ENCODE data around the gene TSHR.
A peak's percentile ranks its signal among the peaks of the same experiment; 100 is the strongest.
"Not testable (repeated sequence)": the region's sequence is repeated elsewhere in the genome, so short reads cannot be mapped to it uniquely, and the experiment has no call there.

TSHR gene

DNA sequence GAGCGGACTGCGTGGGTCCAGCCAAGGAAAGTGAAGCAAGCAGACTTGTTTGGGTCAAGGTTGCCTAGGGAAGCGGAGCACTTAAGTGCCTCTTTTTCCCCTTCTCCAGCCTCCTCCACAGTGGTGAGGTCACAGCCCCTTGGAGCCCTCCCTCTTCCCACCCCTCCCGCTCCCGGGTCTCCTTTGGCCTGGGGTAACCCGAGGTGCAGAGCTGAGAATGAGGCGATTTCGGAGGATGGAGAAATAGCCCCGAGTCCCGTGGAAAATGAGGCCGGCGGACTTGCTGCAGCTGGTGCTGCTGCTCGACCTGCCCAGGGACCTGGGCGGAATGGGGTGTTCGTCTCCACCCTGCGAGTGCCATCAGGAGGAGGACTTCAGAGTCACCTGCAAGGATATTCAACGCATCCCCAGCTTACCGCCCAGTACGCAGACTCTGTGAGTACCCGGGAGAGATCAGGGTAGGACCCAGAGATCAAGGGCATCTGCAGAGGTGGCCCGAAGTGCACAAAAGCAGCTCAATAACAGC lies at the start of gene TSHR:
Gene TSHR, plus strand, starts transcription at position 206 of the 526 bp plus-strand sequence. Its CDS starts 60 bp downstream, at position 266.
- DNase-seq: no peak

DNA sequence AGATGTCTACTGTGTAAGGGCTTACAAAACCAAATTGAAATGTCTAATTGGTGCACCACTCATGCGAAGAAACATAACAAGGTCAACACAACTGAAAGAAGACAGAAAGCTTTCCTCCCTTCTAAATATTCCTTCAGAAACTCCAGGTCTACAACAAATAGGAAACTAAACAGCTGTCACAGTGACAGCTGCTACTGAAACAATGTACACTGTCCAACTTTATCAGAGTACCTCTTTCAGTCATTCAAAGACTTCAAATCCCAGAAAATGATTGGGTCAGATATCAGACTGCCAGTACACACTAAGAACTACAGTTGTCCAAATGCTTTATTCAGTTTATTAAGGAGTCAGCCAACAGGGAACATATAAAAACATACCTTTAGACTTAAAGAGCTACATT lies 49.1 kb upstream of the TSHR start:
- no peak for DNase-seq

DNA sequence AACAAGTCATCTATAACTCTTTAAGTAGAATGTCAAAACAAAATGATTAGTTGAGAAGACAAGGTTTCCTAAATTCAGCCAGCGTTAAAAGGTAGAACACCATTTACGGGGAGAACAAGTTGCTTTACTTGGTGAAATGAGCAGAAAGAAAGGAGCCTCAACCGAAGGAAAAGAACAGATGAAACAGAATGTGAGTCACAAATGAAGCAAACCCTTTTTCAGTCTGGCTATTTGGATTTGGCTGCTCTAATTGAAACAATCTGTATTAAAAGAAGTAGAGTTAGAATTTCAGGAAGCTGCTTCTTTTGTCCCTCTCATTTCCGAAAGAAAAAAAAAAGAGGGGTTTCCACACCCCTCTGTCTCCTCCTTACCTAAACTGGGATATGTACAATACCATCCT lies 48.5 kb upstream of the TSHR start:
- no peak for DNase-seq

DNA sequence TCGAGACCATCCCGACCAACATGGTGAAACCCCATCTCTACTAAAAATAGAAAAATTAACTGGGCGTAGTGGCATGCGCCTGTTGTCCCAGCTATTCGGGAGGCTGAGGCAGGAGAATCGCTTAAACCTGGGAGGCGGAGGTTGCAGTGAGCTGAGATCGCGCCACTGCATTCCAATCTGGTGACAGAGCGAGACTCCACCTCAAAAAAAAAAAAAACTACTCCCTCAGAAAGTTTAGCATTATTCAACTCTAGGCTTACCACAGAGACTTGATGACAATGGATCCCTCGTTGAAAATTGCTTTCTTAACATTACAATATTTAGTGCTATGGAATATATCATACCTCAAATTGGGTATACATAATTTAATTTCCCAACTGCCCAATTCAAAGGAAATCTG lies 43.4 kb upstream of the TSHR start:
- not testable (repeated sequence) for DNase-seq

DNA sequence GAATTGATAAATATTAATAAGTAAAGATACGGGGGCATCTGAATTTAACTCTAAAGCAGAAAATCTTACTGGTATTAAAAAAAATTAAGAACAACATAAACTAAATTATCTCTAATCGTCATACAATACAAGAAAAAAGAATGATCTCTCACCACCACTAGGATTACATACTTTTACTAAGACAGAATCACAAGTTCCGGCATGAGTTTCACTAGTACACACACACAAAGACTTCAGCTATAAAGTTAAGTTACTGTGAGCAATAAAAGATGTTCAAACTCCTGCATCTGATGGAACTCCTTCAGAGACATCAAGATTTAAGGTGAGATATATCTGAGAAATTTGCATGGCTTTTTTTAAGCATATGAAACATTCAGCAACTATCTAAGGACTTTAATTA lies 35.8 kb upstream of the TSHR start:
- DNase-seq: no peak

DNA sequence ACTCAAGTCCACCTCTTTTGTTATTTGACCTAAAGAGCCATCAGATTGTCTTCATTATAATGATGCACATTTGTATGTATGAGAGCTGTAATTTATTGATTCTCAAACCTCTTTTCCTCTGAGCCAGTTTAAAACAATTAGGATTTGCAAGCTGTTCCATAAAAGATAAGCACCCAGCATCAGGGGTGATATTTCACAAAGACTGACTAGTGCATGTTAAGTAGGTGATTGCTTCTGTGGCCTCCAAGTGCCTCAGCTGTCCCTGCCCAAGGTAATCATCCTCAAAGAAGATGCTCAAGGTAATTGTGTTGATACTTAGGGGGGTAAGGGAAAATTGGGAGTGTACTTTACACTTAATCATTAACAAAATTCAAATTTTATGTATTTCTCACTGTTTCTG lies 32.1 kb upstream of the TSHR start:
- no peak for DNase-seq

DNA sequence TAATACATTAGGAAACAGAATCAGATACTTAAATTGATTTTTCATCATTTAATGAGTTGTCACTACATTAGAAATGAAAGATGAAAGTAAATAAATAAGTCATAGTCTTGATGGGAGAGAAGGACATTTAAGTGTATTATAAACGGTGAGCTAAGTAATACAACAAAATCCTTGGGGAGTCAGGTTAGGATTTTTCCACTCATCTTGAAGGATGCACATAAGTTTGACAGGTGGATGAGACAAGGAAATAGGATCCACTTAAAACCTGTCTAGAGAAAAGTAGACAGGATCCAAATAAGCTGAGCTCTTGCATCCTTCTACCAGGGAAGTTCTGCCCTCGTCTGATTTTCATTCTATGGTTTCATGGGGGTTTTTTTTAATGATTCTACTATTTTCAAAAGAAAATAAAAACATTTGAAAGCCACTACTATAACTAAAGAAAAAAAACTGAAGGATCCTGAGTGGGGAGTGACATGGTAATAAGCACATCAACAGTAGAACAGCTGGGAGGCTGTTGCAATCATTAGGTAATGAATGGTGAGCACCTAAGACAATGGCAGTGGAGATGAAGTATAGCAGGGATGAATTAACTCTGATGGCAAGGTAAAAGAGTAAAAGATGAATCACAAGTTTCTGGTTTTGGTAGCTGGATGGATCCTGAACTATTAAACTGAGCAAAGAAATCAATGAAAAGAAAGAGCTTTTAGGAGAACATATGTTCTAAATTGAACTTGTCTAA lies 30.9 kb upstream of the TSHR start:
- DNase-seq: no peak

DNA sequence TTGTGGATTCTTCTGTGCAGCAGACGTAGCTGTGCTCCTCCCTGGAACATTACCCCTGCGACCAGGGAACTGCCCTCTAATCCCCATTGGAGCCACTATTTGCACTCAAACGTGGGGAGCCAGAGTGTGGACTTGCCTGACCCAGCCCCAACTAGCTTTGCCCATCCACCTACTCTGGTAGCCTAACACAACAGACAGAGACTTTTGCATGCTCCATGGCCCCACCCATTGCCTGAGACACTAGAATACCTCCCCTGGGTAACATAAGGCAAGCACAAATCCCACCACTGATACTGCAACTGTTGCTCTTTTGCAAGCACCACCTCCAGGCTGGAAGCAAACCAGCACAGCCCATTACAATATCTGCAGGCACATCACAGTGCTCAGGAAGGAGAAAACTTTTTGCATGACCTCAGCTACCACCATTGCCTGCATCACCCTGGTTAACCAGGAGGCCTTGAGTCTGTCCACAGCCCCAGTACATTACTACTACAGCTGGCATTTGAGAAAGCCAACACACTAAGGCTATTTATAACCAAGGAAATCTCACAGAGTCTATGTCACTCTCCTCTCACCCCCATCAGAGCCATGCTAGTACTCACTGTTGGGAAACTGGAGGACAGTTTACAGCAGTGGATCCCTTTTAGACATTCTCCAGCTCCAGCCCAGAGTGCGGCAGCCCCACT lies 28.9 kb upstream of the TSHR start:
- DNase-seq: no peak

DNA sequence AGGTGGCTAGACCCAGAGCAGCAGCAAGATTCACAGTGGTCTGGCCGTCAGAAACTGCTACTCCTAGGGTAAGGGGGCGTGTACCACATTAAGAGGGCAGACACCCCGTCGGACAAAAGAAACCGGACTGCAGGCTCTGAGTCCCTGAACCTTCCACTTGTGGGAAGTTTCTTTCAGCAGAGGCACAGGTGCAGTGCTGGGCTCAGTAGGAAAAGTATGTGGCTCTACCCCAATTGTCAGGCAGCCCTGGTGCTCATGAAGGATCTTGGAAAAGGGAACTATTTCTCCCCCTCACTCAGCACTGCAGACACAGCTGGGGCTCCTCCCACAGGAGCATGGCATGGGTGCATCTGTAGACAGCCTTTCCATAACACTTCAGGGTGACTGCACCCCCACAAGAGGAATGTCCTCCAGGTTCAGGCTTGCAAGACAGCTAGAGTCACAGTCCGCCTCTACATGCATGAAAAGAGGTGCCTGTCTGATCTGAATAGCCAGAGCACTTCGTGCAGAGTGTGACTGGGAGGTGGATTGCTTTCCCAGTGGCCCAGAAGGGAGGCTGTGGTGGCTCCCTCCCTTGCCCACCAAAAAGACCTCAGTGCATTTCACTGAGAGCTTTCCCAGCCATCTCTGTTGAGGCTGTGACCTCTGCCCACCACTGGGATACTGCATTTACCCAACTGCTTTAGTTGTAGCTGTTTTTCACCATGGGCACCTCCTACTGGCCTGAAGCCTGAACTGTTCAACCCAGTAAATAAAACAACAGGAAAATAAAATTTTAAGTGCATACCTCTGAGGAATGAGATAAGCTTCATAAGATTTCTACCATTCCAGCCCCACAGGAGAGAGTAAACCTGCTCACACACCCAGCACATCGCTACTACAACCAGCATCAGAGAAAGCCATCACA lies 28.1 kb upstream of the TSHR start:
- no peak for DNase-seq

DNA sequence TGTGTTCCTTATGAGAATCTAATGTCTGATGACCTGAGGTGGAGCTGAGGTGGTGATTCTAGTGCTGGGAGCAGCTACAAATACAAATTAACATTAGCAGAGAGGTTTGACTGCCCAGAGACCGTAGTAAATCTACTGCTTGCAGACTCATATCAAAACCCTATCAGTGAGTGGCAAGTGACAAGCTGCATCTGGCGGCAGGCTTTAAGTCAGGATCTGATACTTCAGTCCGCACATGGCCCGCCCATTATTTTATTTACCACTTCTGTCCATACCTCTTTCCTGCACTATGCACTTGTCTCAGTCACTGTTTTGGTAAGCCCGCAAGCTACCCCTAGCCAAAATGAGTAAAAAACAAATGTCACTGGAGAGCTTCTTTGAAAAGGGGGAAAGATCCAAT lies 25.3 kb upstream of the TSHR start:
- DNase-seq: no peak

DNA sequence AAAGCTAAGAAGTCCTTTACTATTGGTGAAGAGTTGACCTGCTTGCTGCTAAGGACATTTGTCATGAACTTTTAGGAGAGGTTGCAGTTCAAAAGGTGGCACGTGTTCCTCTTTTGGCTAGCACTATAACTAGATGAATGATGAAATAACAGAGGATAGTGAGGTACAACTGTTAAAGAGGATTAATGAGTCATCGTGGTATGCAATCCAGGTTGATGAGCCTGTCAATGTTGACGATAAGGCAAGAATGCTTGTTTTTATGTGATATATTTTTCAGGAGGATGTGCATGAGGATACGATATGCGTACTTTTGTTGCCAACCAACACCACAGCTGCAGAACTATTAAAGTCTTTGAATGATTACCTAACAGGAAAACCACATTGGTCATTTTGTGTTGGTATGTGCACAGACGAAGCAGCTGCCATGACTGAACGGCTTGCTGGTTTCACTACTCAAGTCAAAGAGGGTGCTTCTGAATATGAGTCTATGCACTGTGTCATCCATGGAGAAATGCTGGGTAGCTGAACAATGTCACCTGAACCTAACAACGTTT lies 24.5 kb upstream of the TSHR start:
- no peak for DNase-seq

DNA sequence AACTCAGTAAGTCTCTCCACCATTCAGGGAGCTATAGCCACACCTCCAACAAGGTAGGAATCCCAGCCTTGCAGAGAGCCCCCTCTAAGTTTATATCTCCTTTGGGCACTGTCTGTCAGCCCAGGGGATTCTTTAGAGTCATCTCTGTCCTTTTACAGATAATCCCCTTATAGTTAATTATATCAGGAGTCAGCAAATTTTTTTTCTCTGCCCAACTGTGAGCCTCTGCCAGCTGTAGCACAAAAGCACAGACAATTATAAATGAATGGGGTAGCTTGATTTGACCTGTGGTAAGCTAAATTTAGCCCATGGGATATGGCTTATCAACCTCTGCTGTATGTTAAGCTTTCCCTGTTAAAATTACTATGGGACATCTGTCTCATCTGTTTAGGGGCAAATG lies 22.1 kb upstream of the TSHR start:
- DNase-seq: no peak

DNA sequence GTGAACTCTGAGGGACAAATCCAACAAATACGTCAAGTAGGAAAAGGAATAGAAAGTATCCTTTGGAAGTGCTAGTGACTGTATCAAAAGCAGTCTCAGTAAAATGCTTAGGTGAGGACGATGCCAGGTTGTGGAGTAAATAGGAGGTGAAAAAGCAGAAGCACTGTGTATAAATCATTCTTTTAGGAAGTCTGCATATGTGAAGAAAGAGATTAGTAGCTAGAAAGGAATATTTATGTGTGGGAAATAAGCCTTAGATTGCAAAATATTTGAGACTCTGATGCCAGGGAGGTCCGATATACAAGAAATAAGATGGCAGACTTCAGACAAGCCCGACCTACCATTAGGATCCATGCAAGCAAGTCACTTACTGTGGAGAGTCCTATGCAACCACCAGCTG lies 21.7 kb upstream of the TSHR start:
- DNase-seq: no peak

DNA sequence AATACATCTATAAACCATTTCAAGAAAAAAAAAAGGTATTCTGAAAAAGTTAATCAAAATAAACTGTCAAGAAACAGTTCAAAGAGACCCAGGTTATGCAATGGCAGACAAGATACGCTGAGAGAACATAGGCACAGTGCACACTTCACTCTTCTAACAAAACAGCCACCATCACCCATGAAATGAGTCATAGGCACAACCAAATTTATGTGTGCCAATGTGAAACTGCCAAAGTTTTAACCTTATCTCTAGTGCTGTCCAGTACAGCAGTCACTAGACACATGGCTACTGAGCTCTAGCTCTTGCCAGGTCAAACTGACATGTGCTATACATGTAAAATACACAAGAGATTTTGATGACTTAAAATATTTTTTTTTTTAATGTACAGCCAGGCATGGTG lies 15.3 kb upstream of the TSHR start:
- DNase-seq: no peak

DNA sequence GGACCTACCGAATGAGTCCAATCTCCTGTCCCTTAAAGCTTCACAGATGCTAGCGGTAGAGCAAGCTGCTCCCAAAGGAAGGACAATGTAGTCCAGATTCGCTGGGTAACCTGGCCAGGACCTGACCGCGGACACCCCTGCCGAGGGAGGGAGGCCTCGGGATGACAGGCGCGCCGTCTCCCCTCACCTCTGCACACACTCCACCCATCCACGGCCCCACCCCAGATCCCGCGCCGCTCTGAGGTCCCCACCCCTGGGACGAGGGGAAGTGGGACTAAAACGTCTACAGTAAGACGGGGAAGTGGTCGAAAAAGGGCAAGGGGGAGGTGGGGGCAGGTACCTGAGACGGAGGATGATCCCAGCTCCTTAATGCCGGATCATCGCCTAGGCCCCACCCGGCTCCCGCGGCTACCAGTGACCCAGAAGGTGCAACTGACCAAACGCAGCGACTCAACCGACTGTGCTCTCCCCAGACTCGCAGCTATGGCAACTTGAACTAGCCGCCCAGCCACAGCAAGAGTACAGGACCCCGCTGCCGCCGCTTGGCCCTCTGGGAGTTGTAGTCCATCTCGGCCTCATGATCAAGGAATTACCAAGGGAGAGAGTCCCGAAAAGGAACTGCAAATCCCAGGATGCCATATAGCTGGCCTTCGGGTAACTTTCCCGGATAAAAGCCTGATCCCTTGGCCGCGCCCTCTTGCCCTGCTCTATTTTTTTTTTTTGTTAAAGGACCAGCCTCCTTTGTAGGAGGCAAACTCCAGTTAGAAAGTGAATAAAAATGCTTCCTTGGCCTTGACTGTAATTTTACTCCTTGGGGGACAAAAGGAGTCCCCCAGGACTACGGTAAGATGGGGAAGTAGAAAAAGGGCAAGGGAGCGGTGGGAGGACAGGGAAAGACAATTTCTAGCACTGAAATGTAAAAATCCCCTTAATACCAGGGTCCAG lies 13.9 kb upstream of the TSHR start, which contains the start of gene CEP128:
Gene CEP128, minus strand, starts transcription at position 498 of the 945 bp plus-strand sequence.
- DNase-seq: peak; percentile 97

DNA sequence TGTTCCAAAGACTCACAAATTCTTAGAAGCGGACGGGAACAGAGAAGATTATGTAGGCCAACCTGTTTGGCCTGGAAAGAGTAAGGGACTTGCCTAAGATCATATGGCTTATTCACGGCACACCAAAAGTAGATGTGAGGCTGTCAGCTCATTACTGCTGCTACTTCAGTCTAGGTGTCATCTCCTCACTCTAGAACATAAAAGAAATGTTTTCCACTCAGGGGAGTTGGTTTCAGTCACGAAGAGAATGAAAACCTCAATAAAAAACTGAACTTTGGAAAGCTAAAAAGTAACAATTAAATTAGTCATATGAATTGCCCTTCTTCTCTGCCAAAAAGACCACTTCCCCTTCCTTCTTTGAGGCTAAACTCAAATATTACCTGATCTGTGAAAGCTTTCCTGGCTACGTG lies 13.2 kb upstream of the TSHR start:
- DNase-seq: no peak

DNA sequence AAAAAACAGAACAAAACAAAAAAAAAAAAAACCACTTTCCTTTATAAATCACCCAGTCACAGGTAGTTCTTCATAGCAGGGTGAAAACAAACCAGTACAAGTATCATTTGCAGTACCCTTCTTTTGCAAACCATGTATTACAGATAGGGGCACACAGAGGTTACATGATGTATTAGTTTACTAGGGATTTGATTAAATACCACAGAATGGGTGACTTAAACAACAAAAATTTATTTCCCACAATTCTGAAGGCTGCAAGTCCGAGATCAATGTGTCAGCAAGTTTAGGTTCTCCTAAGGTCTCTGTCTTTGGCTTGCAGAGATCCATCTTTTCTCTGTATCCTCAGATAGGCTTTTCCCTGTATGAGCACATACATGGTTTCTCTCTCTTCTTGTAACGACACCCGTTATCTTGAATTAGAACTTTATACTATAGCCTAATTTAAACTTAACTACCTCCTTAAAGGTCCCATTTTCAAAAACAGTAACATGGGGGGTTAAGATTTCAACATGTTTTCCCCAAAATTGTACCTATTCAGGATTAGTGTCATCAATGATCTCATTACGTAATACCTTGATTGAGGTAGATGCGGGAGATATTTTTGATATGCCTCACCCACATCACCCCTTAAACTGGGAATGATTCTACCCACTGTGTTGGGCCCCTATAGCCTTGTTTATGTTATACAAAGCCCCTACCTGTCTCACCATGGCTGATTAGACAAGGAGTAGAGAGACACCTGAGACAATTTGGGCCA lies 10.4 kb upstream of the TSHR start:
- no peak for DNase-seq

DNA sequence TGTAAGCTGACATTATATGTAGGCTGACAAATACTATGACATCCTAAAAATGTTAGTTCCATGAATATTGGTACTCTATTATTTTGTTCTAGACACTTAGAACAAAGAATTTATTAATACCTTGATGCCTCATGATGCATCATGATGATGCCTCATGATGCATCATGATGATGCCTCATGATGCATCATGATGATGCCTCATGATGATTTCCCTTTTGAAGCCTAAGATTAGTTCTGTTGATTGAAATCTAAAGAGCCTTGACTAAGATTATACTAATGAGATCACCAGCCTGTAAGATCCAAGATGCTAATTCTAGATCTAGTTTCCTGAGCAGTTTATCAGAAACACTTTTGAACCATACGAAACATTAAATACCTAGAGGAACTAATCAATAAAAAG lies 9.2 kb upstream of the TSHR start:
- no peak for DNase-seq

DNA sequence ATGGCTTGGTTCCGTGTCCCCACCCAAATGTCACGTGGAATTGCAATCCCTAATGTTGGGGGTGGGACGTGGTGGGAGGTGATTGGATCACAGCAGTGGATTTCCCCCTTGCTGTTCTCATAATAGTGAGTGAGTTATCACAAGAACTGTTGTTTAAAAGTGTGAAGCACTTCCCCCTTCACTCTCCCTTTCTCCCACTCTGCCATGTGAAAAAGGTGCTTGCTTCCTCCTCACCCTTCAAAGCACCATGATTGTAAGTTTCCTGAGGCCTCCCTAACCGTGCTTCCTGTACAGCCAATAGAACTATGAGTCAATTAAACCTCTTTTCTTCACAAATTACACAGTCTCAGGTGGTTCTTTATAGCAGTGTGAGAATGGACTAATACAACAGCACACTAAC lies 8.6 kb upstream of the TSHR start:
- no peak for DNase-seq

DNA sequence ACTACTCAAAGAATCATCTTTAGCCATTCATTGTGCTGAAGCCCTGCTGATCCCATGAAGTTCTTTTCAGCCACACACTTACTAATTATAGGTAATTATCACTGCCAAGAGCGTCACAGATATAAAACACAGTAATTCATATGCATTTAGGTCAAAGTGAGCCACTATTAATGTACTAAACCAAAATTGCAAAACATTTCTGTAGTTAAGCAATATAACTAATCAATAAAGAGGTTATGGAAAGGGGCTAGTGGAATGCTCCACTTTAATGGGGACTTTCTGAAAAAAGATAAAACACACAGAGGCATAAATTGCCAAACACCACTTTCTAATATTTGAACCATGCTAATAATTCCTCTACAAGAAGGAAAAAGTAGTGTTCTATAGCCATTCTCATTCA lies 7.1 kb upstream of the TSHR start:
- DNase-seq: no peak

DNA sequence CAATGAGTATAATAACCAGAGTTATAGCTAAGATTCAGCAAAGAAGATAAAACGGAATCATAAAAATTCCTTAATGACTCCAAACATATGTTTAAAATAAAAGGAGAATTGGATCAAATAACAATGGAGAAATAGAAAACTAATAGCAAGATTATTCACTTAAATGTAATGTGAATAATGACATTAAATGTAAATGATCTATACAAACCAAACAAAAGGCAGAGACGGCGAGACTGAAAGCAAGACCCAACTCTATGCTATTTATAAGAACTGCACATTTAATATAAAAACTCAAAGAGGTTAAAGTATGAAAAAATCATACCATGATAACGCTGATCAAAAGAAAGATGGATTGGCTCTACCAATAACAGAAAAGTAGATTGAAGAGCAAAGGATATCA lies 3.9 kb upstream of the TSHR start:
- no peak for DNase-seq

All from NCI-H2107 (cell line).